SK-N-SH (cell line): ENCODE results near the gene LKAAEAR1. TPM values are rescaled to one million over a fixed set of nuclear protein-coding genes. Genes with fewer than 3 reads are reported as not detected.

Experiments used
- CTCF ChIA-PET: fragments of 300-600, 350-600 bp; formaldehyde crosslinking; extraction: SDS; loops from one replicate; lab custom pipeline; 2021; lab: Yijun Ruan, JAX
- POLR2A ChIA-PET: fragments of 350-600 bp; sonication (Branson Sonifier 250); formaldehyde crosslinking; extraction: SDS; loops from one replicate; lab custom pipeline; 2020; ENCODE audit warnings: antibody characterized with exemption, inconsistent platforms; lab: Yijun Ruan, JAX
- DNase-seq: peaks from one replicate; pipeline ENCODE4 v3.0.0; 2012
- H2AFZ ChIP-seq: fragments of 200-600 bp; sonication (generic); 2 replicates; pipeline ENCODE4 v1.8.1; 2016; ENCODE audit warnings: antibody characterized with exemption, mild to moderate bottlenecking, low read depth
- H3F3A ChIP-seq: fragments of 200-600 bp; sonication (generic); replicated peaks from 2 replicates; pipeline ENCODE3; 2016; ENCODE audit warnings: antibody characterized with exemption, mild to moderate bottlenecking; ENCODE audit not compliant: insufficient read depth
- H3K27ac ChIP-seq, 2 experiments: fragments of 200-500 bp in 1 of 2; fragments of 200-600 bp in 1 of 2; sonication (Bioruptor generic) in 1 of 2; sonication (generic), shearing (Covaris generic) in 1 of 2; 2 replicates each; pipeline versions ENCODE4 v1.5.1 to v1.6.1; 2014 to 2016; ENCODE audit warnings: low read depth in 2 of 2, inconsistent platforms in 1 of 2, low read length in 1 of 2, mild to moderate bottlenecking in 1 of 2, mixed read lengths in 1 of 2
- H3K27me3 ChIP-seq: fragments of 200-600 bp; sonication (generic), shearing (Covaris generic); 2 replicates; pipeline ENCODE4 v1.6.1; 2016; ENCODE audit warnings: mixed run types; ENCODE audit not compliant: insufficient read depth
- H3K36me3 ChIP-seq, 2 experiments: fragments of 200-500 bp in 1 of 2; fragments of 200-600 bp in 1 of 2; sonication (Bioruptor generic) in 1 of 2; sonication (generic) in 1 of 2; replicated peaks in 1 of 2; 2 replicates each; pipeline versions ENCODE3 to v1.5.1; 2014 to 2016; ENCODE audit warnings: low read length in 1 of 2, mild to moderate bottlenecking in 1 of 2; ENCODE audit not compliant: insufficient read depth in 2 of 2, control insufficient read depth in 1 of 2
- H3K4me1 ChIP-seq, 2 experiments: fragments of 200-500 bp in 1 of 2; fragments of 200-600 bp in 1 of 2; sonication (Bioruptor generic) in 1 of 2; sonication (generic), shearing (Covaris generic) in 1 of 2; 2 replicates each; pipeline versions ENCODE4 v1.5.1 to v1.6.1; 2014 to 2016; ENCODE audit warnings: low read depth in 1 of 2, low read length in 1 of 2, mixed run types in 1 of 2; ENCODE audit not compliant: insufficient read depth in 2 of 2, control insufficient read depth in 1 of 2
- H3K4me2 ChIP-seq: fragments of 200-600 bp; sonication (generic), shearing (Covaris generic); 2 replicates; pipeline ENCODE4 v1.6.1; 2017; ENCODE audit warnings: mixed run types
- H3K4me3 ChIP-seq, 2 experiments: fragments of 200-500 bp in 1 of 2; fragments of 200-600 bp in 1 of 2; sonication (Bioruptor generic) in 1 of 2; sonication (generic), shearing (Covaris generic) in 1 of 2; 2 replicates each; pipeline versions ENCODE4 v1.5.1 to v1.8.1; 2014 to 2016; ENCODE audit warnings: low read depth in 2 of 2, inconsistent platforms in 1 of 2, low read length in 1 of 2, mild to moderate bottlenecking in 1 of 2, mixed read lengths in 1 of 2, moderate library complexity in 1 of 2
- H3K79me2 ChIP-seq: fragments of 200-600 bp; sonication (generic); 2 replicates; pipeline ENCODE4 v1.8.1; 2017; ENCODE audit warnings: mild to moderate bottlenecking; ENCODE audit not compliant: insufficient read depth
- H3K9ac ChIP-seq: fragments of 200-600 bp; sonication (generic); 2 replicates; pipeline ENCODE4 v1.6.1; 2017; ENCODE audit warnings: mixed run types
- H3K9me2 ChIP-seq: fragments of 200-600 bp; sonication (generic); 2 replicates; pipeline ENCODE4 v1.6.1; 2017; ENCODE audit warnings: mixed run types
- H3K9me3 ChIP-seq: fragments of 200-600 bp; sonication (generic); 2 replicates; pipeline ENCODE4 v1.6.1; 2017; ENCODE audit warnings: mixed run types, mild to moderate bottlenecking, moderate library complexity
- H4K20me1 ChIP-seq: fragments of 200-600 bp; sonication (generic); 2 replicates; pipeline ENCODE4 v1.6.1; 2017; ENCODE audit warnings: mild to moderate bottlenecking, mixed run types; ENCODE audit not compliant: insufficient read depth
- CHD2 ChIP-seq: fragments of 150-350 bp; IDR thresholded peaks from 2 replicates; pipeline ENCODE4 v1.6.1; 2018; ENCODE audit warnings: low read length; ENCODE audit not compliant: partially characterized antibody
- EP300 ChIP-seq, 2 experiments: IDR thresholded peaks; 2 replicates each; pipeline versions ENCODE4 v1.4.0 to v1.6.1; 2012; ENCODE audit warnings: borderline replicate concordance in 1 of 2, low read depth in 1 of 2, low read length in 1 of 2
- EZH2phosphoT487 ChIP-seq: fragments of 200-600 bp; sonication (generic); IDR thresholded peaks from 2 replicates; pipeline ENCODE4 v1.6.1; 2017; ENCODE audit warnings: low read depth, mixed run types, mild to moderate bottlenecking, antibody characterized with exemption, moderate library complexity, borderline replicate concordance
- FOSL2 ChIP-seq: IDR thresholded peaks from 2 replicates; pipeline ENCODE4 v1.4.0; 2012; ENCODE audit warnings: low read depth, mild to moderate bottlenecking, moderate library complexity, borderline replicate concordance
- FOXJ3 ChIP-seq: sonication (generic); formaldehyde crosslinking; IDR thresholded peaks from 2 replicates; pipeline ENCODE4 v1.5.1; 2020; ENCODE audit warnings: mild to moderate bottlenecking, missing genetic modification reagents
- JUND ChIP-seq: IDR thresholded peaks from 2 replicates; pipeline ENCODE4 v1.4.0; 2012
- MXI1 ChIP-seq: IDR thresholded peaks from 2 replicates; pipeline ENCODE4 v1.6.1; 2012; ENCODE audit warnings: mild to moderate bottlenecking, low read depth, low read length, improper control_type of control experiment
- NFIC ChIP-seq: IDR thresholded peaks from 2 replicates; pipeline ENCODE4 v1.4.0; 2012; ENCODE audit warnings: borderline replicate concordance
- NRF1 ChIP-seq: IDR thresholded peaks from 2 replicates; pipeline ENCODE4 v1.6.1; 2012; ENCODE audit warnings: low read depth, mild to moderate bottlenecking, low read length
- PBX3 ChIP-seq: IDR thresholded peaks from 2 replicates; pipeline ENCODE4; 2012
- POLR2AphosphoS5 ChIP-seq: IDR thresholded peaks from 2 replicates; pipeline ENCODE4 v1.6.1; 2012; ENCODE audit warnings: low read depth, low read length
- REST ChIP-seq: IDR thresholded peaks from 2 replicates; pipeline ENCODE4 v1.6.1; 2012; ENCODE audit warnings: mild to moderate bottlenecking, low read depth, low read length, moderate library complexity
- SMC3 ChIP-seq: IDR thresholded peaks from 2 replicates; pipeline ENCODE4 v1.6.1; 2012; ENCODE audit warnings: low read depth, low read length, improper control_type of control experiment
- TCF12 ChIP-seq: IDR thresholded peaks from 2 replicates; pipeline ENCODE4 v1.4.0; 2012
- TEAD4 ChIP-seq: IDR thresholded peaks from 2 replicates; pipeline ENCODE4 v1.4.0; 2012; ENCODE audit warnings: mild to moderate bottlenecking, borderline replicate concordance; ENCODE audit not compliant: insufficient read depth
- WGBS: methylation state at CpG from one replicate; pipeline ENCODE4 v1.1.6; 2017; ENCODE audit warnings: low lambda C conversion rate; 5-methylcytosine and 5-hydroxymethylcytosine counted together
- polyA plus RNA-seq, 3 experiments: library from polyadenylated mRNA; depleted of rRNA; stranded (reverse); fragments of >200 nt; gene quantifications; 2 replicates each; pipeline ENCODE4 v1.2.3, GENCODE V29; 2012
- TF ChIP-seq, protein P1 (sequence below): IDR thresholded peaks from 2 replicates; pipeline ENCODE4 v1.4.0; 2012; ENCODE audit warnings: low read depth, borderline replicate concordance
- TF ChIP-seq, protein P2 (sequence below): fragments of 200-600 bp; sonication (generic); IDR thresholded peaks from 2 replicates; pipeline ENCODE4 v1.6.1; 2017; ENCODE audit warnings: antibody characterized with exemption, mild to moderate bottlenecking, moderate library complexity

Gene LKAAEAR1
- polyA plus RNA-seq, 1 of the 3 experiments (the other 2 are of a cell fraction) = 0.71 TPM

- ChIA-PET CTCF (interaction anchor here (0.9 to 1.8 kb wide), 3 partner anchors 11 to 24 kb away, joined by 3 to 8 read pairs (median 3); partner anchors contain the start of genes LKAAEAR1 and NPBWR2), POLR2A (no interaction called here)
- 89% methylated on average over 8 of the region's 11 CpGs for WGBS
Measured at GRCh38 chr20:64095927-64096326, 11.7 kb upstream of the LKAAEAR1 start.

GRCh38 chr20:64095455-64095854, 11.3 kb upstream of the LKAAEAR1 start:
- Histone ChIP-seq H3K9ac (no peak overlapping the region), H3K9me3 (no peaks in the 10 kb centered on the region), H3K4me1 (peaks cover 0 to 19% of the 10 kb centered on the region in 2 experiments; a peak in 1 of 4 replicates), H3K4me3 (no peak overlapping the region), H3F3A (no peaks in the 10 kb centered on the region), H2AFZ (no peak overlapping the region)
- CTCF ChIA-PET = interaction anchor here (0.6 to 1.8 kb wide), 3 partner anchors 11 to 603 kb away, joined by 3 to 8 read pairs (median 3); partner anchors contain the start of gene LKAAEAR1
- no peak for DNase-seq
- TF ChIP-seq JUND (no peak), POLR2AphosphoS5 (no peak), EZH2phosphoT487 (no peak), MXI1 (no peak), FOXJ3 (CRISPR knock-in tag) (no peak), EP300 (IDR thresholded peaks at IDR 0.05; ENCODE audit: borderline replicate concordance in 1 of 2, low read depth in 1 of 2, low read length in 1 of 2) (no peak), PBX3 (no peak), REST (no peak), TEAD4 (no peak), SMC3 (no peak), FOSL2 (no peak), NFIC (no peak), NRF1 (no peak)
- TF ChIP-seq, protein P1, sequence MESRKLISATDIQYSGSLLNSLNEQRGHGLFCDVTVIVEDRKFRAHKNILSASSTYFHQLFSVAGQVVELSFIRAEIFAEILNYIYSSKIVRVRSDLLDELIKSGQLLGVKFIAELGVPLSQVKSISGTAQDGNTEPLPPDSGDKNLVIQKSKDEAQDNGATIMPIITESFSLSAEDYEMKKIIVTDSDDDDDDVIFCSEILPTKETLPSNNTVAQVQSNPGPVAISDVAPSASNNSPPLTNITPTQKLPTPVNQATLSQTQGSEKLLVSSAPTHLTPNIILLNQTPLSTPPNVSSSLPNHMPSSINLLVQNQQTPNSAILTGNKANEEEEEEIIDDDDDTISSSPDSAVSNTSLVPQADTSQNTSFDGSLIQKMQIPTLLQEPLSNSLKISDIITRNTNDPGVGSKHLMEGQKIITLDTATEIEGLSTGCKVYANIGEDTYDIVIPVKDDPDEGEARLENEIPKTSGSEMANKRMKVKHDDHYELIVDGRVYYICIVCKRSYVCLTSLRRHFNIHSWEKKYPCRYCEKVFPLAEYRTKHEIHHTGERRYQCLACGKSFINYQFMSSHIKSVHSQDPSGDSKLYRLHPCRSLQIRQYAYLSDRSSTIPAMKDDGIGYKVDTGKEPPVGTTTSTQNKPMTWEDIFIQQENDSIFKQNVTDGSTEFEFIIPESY = no peak
- TF ChIP-seq, protein P2, sequence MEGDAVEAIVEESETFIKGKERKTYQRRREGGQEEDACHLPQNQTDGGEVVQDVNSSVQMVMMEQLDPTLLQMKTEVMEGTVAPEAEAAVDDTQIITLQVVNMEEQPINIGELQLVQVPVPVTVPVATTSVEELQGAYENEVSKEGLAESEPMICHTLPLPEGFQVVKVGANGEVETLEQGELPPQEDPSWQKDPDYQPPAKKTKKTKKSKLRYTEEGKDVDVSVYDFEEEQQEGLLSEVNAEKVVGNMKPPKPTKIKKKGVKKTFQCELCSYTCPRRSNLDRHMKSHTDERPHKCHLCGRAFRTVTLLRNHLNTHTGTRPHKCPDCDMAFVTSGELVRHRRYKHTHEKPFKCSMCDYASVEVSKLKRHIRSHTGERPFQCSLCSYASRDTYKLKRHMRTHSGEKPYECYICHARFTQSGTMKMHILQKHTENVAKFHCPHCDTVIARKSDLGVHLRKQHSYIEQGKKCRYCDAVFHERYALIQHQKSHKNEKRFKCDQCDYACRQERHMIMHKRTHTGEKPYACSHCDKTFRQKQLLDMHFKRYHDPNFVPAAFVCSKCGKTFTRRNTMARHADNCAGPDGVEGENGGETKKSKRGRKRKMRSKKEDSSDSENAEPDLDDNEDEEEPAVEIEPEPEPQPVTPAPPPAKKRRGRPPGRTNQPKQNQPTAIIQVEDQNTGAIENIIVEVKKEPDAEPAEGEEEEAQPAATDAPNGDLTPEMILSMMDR = no peak
- TF ChIP-seq, all 33 proteins: peak for 0
- WGBS = 80% methylated on average over 2 of the region's 4 CpGs
- POLR2A ChIA-PET = no interaction called here
- Histone ChIP-seq H3K9me2 (no peaks in the 10 kb centered on the region), H3K27me3 (no peaks in the 10 kb centered on the region), H4K20me1 (no peaks in the 10 kb centered on the region), H3K27ac (no peak overlapping the region), H3K79me2 (no peaks in the 10 kb centered on the region), H3K36me3 (no peaks in the 10 kb centered on the region), H3K4me2 (no peak overlapping the region)

More at GRCh38 chr20:64095927-64096326, 11.7 kb upstream of the LKAAEAR1 start:
- DNase-seq = no peak
- Histone ChIP-seq H3K79me2 (no peaks in the 10 kb centered on the region), H3K9me3 (no peaks in the 10 kb centered on the region), H3K27me3 (no peaks in the 10 kb centered on the region), H4K20me1 (no peaks in the 10 kb centered on the region), H3K4me2 (no peak overlapping the region), H3K9me2 (no peaks in the 10 kb centered on the region)
- TF ChIP-seq TCF12 (no peak), JUND (no peak), FOXJ3 (CRISPR knock-in tag) (no peak), CHD2 (no peak), TEAD4 (no peak)
- TF ChIP-seq, all 33 proteins: peak for 0
- no peak overlapping the region for H3K4me3 ChIP-seq
- no peak overlapping the region for H3K9ac ChIP-seq
- H3K27ac ChIP-seq = no peak overlapping the region
- H3K36me3 ChIP-seq = no peaks in the 10 kb centered on the region
- no peaks in the 10 kb centered on the region for H3F3A ChIP-seq
- H2AFZ ChIP-seq = no peak overlapping the region
- peaks cover 0 to 17% of the 10 kb centered on the region in 2 experiments; a peak in 1 of 4 replicates for H3K4me1 ChIP-seq
